GM12891 (cell line): ENCODE results near the gene BICC1.

ENCODE experiments used
- POLR2A ChIP-seq: IDR thresholded peaks from 2 replicates; pipeline ENCODE4 v1.6.1; 2011; ENCODE audit warnings: low read depth, low read length, control low read depth
- POLR2AphosphoS5 ChIP-seq: IDR thresholded peaks from 2 replicates; pipeline ENCODE4 v1.6.1; 2011; ENCODE audit warnings: low read depth, low read length, control low read depth

DNA sequence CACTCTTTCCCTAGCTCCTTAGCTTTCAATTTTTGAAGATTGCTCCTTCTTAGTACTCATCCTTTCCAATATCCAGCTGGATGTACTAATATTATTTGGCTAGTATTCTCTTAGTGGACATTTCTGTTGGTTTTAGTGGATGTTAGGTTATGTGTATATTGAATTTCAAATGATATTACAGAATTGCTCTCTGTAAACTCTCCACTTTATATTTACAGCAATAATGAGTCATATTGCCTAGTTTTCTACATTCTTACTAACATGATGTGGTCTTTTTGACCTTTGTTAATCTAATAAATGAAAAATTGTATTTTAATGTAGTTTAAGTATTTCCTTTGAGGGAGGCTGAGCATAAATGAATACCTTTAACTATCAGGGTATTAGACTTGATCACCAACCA lies 69.4 kb downstream of the BICC1 start:
- TF ChIP-seq POLR2AphosphoS5 (no peak), POLR2A (no peak)
